NB4 (cell line): ENCODE results near the gene MATK.

ENCODE experiments used
- DNase-seq: peaks from one replicate; pipeline ENCODE4 v3.0.0; 2010; ENCODE audit warnings: low read depth
- H3K4me3 ChIP-seq: one replicate; pipeline ENCODE4 v1.5.1; 2011; ENCODE audit warnings: mild to moderate bottlenecking, low read depth, low read length, moderate library complexity
- MYC ChIP-seq: IDR thresholded peaks from 2 replicates; pipeline ENCODE4 v1.6.1; 2011; ENCODE audit warnings: low read depth, low read length
- POLR2A ChIP-seq: IDR thresholded peaks from 2 replicates; pipeline ENCODE4 v1.6.1; 2011; ENCODE audit warnings: mild to moderate bottlenecking; ENCODE audit not compliant: insufficient read length; ENCODE audit errors: extremely low read depth
- TF ChIP-seq, protein P1 (sequence below): IDR thresholded peaks from one replicate; pipeline ENCODE4 v1.5.1; 2012; ENCODE audit warnings: low read depth, low read length
- TF ChIP-seq, protein P2 (sequence below): IDR thresholded peaks from 2 replicates; pipeline ENCODE4 v1.6.1; 2011; ENCODE audit warnings: low read depth, low read length

The MATK gene

DNA sequence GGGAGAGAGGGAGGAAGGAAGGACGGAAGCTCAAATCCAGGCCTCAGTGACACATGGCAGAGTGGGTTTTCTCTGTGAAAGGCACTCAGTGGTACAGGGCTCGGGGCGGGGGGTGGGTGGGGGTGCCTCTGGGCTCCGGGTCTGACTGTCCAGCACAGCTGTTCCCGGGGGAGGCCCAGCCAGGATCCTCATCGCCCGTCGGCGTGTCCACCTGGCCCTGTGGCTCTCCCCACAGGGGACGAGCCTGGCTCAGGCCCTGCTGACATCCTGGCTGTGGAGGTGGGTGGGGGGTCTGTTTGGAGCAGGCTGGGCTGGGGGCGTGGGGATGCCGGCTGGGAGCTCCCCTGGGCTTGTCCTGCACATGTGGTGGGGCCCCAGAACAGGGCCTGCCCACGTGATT lies 18.2 kb upstream of the MATK start:
- DNase-seq: no peak
- H3K4me3 ChIP-seq: no peak overlapping the region
- TF ChIP-seq, protein P1, sequence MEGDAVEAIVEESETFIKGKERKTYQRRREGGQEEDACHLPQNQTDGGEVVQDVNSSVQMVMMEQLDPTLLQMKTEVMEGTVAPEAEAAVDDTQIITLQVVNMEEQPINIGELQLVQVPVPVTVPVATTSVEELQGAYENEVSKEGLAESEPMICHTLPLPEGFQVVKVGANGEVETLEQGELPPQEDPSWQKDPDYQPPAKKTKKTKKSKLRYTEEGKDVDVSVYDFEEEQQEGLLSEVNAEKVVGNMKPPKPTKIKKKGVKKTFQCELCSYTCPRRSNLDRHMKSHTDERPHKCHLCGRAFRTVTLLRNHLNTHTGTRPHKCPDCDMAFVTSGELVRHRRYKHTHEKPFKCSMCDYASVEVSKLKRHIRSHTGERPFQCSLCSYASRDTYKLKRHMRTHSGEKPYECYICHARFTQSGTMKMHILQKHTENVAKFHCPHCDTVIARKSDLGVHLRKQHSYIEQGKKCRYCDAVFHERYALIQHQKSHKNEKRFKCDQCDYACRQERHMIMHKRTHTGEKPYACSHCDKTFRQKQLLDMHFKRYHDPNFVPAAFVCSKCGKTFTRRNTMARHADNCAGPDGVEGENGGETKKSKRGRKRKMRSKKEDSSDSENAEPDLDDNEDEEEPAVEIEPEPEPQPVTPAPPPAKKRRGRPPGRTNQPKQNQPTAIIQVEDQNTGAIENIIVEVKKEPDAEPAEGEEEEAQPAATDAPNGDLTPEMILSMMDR: no peak
- TF ChIP-seq, protein P2, sequence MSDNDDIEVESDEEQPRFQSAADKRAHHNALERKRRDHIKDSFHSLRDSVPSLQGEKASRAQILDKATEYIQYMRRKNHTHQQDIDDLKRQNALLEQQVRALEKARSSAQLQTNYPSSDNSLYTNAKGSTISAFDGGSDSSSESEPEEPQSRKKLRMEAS: no peak
- no peak for TF ChIP-seq MYC

DNA sequence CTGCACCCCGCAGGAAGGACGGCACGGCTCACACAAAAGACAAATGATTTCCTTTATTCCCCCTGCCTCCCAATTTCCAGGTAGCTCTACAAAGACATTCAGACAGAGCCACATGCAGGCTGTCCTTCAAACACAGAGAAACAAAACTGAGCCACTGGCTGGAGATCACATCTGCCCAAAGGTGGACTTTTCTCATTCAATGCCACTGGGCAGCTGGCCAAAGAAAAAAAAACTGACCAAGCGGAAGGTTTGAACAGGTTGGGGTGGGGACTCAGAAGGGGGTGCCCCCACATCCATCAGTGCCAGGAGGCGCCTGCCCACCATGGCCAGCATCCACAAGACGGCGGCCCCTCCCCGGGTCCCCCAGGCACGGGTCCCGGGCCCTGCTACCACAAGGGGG lies 17.8 kb upstream of the MATK start:
- H3K4me3 ChIP-seq: no peak overlapping the region
- TF ChIP-seq, protein P2: no peak
- TF ChIP-seq POLR2A (no peak), MYC (no peak)
- TF ChIP-seq, protein P1: no peak
- DNase-seq: no peak

DNA sequence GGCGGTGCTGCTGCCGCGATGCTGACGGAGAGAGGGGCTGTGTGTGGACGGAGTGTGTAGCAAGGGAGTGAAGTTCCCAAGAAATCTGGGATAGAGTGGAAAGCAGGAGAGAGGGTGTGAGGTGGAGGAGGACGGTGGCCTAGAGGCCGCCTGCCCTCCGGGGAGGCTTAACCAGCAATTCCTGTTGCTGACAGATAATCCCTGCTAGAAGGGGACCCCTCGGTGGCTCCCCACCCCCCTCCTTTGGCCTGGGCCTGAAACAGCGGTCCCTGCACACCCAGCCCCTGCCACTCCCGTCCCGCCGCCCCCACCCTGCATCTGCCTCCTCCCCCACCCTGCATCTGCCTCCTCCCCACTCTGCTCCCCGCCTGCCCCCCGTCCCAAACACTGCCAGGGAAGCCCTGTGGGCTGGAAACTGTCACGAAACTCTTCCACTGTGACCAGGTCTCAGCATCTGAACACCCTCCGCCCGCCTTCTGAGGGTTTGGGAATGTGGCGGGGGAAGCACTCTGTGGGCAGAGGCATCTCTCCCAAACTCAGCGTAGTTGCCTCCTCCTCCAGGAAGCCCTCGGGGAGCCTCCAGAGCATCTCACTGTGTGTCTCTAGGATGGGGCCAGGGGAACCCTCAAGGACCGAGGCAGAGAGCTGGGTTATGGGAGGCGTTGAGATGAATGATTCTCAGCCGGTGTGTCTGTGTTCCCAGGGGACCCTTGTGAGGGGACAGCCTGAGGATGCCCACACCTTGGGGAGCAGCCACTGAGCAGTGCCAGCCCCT lies 17.1 kb upstream of the MATK start:
- DNase-seq: no peak
- no peak overlapping the region for H3K4me3 ChIP-seq
- TF ChIP-seq POLR2A: no peak
- TF ChIP-seq, protein P1: no peak
- TF ChIP-seq, protein P2: no peak
- TF ChIP-seq MYC: no peak

DNA sequence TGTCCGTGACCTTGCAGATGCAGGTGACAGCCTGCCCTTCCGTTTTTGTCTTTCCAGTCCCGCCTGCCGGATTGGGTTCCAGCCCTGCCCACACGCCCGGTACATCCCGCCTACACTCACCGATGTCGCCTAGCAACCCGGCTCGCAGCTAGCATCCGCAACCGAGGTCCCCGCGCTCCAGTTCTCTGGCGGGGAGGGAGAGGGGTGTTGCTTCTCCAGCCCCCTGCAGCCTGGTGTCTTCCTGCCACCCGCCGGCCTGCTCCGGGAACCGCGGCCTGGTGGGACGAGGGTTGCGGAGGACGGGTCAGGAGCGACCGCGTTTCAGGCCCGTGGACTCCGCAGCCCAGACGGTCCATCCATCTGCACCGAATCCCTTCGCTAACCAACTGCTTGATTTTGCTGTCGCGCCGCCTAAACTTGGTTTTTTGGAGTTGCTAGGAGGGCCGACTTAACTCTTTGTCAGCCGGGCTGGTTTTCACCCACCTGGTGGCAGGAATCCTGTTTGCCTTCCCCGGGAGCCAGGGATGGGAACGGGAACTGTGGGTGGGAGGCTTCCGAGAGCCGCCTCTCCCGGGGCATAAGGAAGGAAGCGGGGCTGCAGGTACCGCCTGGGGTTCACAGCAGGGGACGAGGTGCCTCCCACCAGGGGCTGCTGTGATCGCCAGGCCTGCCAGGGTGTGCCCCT lies 15.4 kb upstream of the MATK start:
- TF ChIP-seq POLR2A: no peak
- TF ChIP-seq, protein P1: no peak
- no peak for TF ChIP-seq MYC
- TF ChIP-seq, protein P2: no peak
- no peak for DNase-seq
- no peak overlapping the region for H3K4me3 ChIP-seq

DNA sequence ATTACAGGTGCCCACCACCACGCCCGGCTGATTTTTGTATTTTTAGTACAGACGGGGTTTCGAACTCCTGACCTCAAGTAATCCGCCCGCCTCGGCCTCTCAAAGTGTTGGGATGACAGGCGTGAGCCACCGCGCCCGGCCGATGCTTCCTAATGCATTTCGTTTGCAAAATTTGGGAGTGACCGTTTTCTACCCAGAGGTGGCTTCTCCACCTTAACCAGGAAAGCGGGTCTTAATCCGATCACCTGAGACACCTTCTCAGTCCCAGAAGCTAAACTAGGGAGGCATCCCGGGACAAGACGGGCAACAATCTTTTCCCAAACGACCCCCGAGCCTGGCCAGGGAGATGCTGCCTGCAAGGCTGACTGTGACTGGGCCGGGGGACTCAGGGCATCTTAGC lies 14.8 kb upstream of the MATK start:
- no peak for TF ChIP-seq POLR2A
- TF ChIP-seq, protein P1: no peak
- no peak overlapping the region for H3K4me3 ChIP-seq
- no peak for DNase-seq
